ENCODE results near the gene GAST. TPM values are rescaled to one million over a fixed set of nuclear protein-coding genes. Genes with fewer than 3 reads are reported as not detected.

The GAST gene
- total RNA-seq, 4 donors from 2014 or later: not detected

DNA sequence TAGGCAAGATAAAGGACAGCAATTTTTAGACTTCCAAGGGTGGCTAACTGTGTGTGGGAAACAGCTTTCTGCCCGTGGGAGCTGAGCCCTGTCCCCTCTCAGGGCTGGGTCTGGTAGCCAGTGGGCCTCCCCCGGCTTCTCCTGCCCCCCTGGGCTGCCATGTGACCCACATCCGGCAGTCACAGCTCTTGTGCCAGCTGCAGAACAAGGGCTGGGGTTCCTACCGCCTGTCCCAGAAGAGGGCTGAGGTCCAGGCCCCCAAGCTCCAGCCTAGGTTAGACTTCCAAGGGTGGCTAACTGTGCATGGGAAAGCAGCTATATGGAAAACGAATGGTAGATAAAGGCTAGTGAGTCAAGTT is 6.1 kb downstream of the GAST start:
- no peak overlapping the region for H3K4me3 ChIP-seq (replicated peaks in 1 of 3)
- intact Hi-C loops (cut with DNase I): no loop called here
- no peaks in the 10 kb centered on the region for H3K27me3 ChIP-seq
- TF ChIP-seq, protein P1, sequence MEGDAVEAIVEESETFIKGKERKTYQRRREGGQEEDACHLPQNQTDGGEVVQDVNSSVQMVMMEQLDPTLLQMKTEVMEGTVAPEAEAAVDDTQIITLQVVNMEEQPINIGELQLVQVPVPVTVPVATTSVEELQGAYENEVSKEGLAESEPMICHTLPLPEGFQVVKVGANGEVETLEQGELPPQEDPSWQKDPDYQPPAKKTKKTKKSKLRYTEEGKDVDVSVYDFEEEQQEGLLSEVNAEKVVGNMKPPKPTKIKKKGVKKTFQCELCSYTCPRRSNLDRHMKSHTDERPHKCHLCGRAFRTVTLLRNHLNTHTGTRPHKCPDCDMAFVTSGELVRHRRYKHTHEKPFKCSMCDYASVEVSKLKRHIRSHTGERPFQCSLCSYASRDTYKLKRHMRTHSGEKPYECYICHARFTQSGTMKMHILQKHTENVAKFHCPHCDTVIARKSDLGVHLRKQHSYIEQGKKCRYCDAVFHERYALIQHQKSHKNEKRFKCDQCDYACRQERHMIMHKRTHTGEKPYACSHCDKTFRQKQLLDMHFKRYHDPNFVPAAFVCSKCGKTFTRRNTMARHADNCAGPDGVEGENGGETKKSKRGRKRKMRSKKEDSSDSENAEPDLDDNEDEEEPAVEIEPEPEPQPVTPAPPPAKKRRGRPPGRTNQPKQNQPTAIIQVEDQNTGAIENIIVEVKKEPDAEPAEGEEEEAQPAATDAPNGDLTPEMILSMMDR (IDR thresholded peaks at IDR 0.05): no peak
- TF ChIP-seq POLR2A (IDR thresholded peaks at IDR 0.05): no peak
- no peaks in the 10 kb centered on the region for H3K9me3 ChIP-seq
- no peaks in the 10 kb centered on the region for H3K4me1 ChIP-seq
- no peaks in the 10 kb centered on the region for H3K36me3 ChIP-seq
- no peak for DNase-seq
- 69 to 73% methylated on average over 4 to 5 of the region's 5 CpGs for WGBS, 2 donors
- no peak overlapping the region for H3K27ac ChIP-seq

DNA sequence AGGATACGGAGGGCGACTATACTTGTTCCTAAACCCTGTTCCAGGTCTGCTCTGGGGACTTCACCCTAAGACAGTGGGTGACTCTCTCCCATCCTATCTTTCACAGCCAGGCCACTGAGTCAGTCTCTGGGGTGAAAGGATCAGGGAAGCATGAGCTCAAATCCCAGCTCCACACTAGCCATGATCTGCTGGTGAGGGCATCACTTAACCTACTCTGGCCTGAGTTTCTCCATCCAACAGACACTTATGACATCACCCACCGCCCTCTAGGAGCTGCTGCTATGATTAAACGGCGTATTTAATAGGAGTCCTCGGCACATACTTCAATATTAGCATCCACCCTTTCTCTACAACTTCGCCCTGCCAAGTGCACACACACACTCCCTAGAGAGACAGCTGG is 10.1 kb downstream of the GAST start:
- no peaks in the 10 kb centered on the region for H3K9me3 ChIP-seq
- no peak for TF ChIP-seq POLR2A (IDR thresholded peaks at IDR 0.05)
- TF ChIP-seq, protein P1 (IDR thresholded peaks at IDR 0.05): no peak
- no peak overlapping the region for H3K4me3 ChIP-seq (replicated peaks in 1 of 3)
- 87 to 91% methylated on average over 7 of the region's 7 CpGs for WGBS, 2 donors
- H3K36me3 ChIP-seq: no peaks in the 10 kb centered on the region
- DNase-seq: no peak
- intact Hi-C loops (cut with DNase I): no loop called here
- H3K27me3 ChIP-seq: no peaks in the 10 kb centered on the region
- peaks cover 0 to 4% of the 10 kb centered on the region in 2 donors for H3K4me1 ChIP-seq
- no peak overlapping the region for H3K27ac ChIP-seq

DNA sequence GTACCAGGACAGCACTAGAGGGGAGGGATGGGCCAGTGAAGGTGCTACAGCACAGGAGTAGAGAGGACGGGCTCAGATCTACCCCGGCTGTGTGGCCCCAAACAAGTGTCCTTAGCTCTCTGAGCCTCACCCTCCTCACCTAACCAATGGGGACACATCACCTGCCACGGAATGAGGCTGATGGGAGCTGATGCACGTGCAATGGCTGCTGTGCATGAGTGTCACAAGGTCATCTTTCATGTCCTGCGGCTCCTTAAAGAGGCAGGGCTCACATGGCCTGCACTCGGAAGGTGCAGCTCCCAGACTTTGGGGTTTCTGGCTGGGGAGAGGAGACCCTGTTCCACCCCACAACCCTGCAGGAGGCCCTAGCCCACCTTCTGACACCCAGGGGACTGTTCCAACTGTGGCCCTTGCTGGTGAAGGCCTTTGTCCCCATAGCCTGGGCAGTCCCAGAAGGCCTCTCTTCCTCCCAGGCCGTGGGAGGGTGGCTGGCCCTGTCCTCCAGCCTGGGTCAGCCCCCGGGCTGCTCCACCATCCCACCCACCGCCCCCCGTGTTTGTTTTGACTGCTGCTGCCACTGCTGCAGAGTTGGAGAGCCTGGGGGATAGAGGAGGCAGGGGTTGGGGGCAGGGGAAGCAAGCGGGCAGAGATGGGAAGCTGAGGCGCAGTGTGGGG is 11.8 kb downstream of the GAST start:
- peaks cover 0 to 4% of the 10 kb centered on the region in 2 donors for H3K4me1 ChIP-seq
- intact Hi-C loops (cut with DNase I): no loop called here
- H3K9me3 ChIP-seq: no peaks in the 10 kb centered on the region
- H3K27me3 ChIP-seq: no peaks in the 10 kb centered on the region
- no peak for TF ChIP-seq POLR2A (IDR thresholded peaks at IDR 0.05)
- TF ChIP-seq, protein P1 (IDR thresholded peaks at IDR 0.05): no peak
- no peaks in the 10 kb centered on the region for H3K36me3 ChIP-seq
- no peak for DNase-seq
- WGBS, 2 donors: 70 to 83% methylated on average over 6 to 11 of the region's 12 CpGs
- no peak overlapping the region for H3K4me3 ChIP-seq (replicated peaks in 1 of 3)
- no peak overlapping the region for H3K27ac ChIP-seq

DNA sequence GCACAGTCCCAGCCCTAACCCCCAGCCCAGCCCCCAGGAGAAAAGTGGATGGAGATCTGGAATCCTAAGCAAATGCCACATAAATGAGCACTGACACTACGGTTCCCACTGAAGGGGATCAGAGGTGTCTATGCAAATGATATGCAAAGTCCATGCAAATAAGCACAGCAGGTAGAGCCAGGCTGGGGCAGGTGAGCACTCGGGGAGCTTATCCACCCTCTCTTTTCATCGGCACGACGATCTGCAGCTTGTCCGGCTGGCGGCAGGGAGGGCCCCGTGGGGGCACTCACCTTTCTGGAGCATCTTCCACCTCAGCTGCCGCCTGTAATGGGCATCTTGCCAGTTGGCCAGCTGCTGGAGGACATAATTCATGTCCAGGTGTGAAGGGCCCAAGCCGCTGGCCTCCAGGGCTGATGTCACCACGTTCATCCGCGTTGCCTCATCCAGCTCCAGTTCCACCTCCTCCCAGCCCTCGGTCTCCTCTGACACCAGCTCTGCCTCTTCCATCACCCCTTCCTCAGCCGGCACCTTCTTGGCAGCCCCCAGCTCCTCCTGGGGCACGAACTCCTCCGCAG is 12.4 kb downstream of the GAST start:
- TF ChIP-seq POLR2A (IDR thresholded peaks at IDR 0.05): no peak
- TF ChIP-seq, protein P1 (IDR thresholded peaks at IDR 0.05): no peak
- Histone ChIP-seq H3K27me3 (no peaks in the 10 kb centered on the region), H3K4me1 (peaks cover 0 to 4% of the 10 kb centered on the region in 2 donors), H3K36me3 (no peaks in the 10 kb centered on the region), H3K9me3 (no peaks in the 10 kb centered on the region), H3K27ac (no peak overlapping the region), H3K4me3 (replicated peaks in 1 of 3) (no peak overlapping the region)
- intact Hi-C loops (cut with DNase I): no loop called here
- WGBS, 2 donors: 74 to 79% methylated on average over 16 of the region's 17 CpGs
- DNase-seq: no peak

DNA sequence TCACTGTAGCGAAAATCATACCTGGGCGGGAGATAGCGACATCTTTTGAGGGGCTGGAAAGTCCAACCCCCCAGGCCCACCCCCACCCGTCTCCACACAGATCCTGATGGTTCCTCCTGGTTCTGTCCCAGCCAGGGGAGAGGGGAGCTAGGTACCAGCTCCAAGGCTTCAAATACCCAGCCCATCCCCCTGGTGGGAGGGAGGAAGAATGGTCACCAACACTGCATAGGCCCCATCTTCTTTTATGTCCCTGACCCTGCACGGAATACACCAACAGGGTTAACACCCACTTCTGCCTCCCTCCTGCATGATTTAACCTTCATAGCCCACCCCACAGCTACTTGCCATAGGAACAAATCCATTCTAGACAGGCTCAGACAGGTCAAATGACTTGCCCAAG is 13.0 kb downstream of the GAST start:
- no peaks in the 10 kb centered on the region for H3K27me3 ChIP-seq
- no peak for DNase-seq
- intact Hi-C loops (cut with DNase I): no loop called here
- H3K27ac ChIP-seq: no peak overlapping the region
- H3K4me1 ChIP-seq: peaks cover 0 to 4% of the 10 kb centered on the region in 2 donors
- TF ChIP-seq, protein P1 (IDR thresholded peaks at IDR 0.05): no peak
- no peak for TF ChIP-seq POLR2A (IDR thresholded peaks at IDR 0.05)
- H3K36me3 ChIP-seq: no peaks in the 10 kb centered on the region
- 95% methylated on average over 5 of the region's 5 CpGs for WGBS, 2 donors
- no peaks in the 10 kb centered on the region for H3K9me3 ChIP-seq
- no peak overlapping the region for H3K4me3 ChIP-seq (replicated peaks in 1 of 3)
